ENCODE data around the gene ASL.
"Not testable (repeated sequence)": the region's sequence is repeated elsewhere in the genome, so short reads cannot be mapped to it uniquely, and the experiment has no call there.

ASL gene

GRCh38 chr7:66118603-66119002, 43.0 kb downstream of the ASL start:
- no peak for DNase-seq (ENCODE audit: low read depth in 1 of 2, low spot score in 1 of 2)

DNA sequence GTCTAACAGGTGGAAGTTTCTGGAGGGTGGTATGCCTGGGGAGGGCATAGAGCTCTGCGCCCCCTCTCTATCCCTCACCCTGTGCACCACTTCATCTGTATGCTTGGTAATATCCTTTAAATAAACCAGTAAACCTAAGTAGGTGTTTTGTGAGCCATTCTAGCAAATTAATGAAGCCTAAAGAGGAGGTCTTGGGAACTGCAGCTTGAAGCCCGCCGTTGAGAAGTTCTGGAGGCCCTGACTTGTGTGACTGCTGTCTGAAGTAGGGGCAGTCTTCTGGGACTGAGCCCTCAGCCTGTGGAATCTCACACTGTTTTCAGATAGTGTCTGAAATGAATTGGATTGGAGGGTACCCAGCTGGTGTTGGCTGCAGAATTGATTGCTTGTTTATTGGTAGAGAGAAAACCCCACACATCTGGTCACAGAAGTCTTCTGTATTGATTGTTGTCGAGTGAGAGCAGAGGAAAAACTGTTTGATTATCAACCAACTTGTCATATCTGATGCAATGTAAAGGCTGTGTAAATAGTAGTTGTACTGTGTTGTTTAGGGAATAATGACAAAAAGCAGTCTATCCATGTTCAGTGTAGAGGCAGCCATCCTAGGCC, 43.7 kb downstream of the ASL start:
- no peak for DNase-seq (ENCODE audit: low read depth in 1 of 2, low spot score in 1 of 2)

DNA sequence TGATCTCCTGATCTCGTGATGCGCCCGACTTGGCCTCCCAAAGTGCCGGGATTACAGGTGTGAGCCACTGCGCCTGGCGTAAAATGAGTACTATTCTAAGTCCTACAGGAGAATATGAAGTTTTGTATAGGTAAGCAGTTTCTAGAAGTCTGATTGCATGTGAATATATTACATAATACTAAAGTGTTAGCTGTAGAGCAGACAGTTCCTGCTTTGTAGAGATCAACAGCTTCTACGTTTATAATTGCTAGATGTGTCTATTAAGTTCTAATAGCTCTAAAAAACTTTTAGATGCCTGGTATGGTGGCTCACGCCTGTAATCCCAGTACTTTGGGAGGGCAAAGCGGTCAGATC, 47.5 kb downstream of the ASL start:
- DNase-seq (ENCODE audit: low read depth in 1 of 2, low spot score in 1 of 2), result no peak

DNA sequence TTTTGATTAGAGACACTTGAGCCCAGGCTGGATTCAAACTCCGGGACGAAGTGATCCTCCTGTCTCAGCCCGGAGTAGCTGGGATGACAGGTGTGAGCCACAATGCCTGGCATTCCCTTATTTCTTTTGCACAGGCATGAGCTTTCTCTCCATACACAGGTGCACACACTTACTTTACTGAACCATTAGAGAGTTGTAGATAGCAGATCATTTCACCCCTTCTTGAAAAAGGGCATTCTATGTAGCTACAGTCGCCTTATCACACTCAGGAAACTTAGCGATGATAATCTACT, 48.9 kb downstream of the ASL start:
- DNase-seq (ENCODE audit: low read depth in 1 of 2, low spot score in 1 of 2), result not testable (repeated sequence)

DNA sequence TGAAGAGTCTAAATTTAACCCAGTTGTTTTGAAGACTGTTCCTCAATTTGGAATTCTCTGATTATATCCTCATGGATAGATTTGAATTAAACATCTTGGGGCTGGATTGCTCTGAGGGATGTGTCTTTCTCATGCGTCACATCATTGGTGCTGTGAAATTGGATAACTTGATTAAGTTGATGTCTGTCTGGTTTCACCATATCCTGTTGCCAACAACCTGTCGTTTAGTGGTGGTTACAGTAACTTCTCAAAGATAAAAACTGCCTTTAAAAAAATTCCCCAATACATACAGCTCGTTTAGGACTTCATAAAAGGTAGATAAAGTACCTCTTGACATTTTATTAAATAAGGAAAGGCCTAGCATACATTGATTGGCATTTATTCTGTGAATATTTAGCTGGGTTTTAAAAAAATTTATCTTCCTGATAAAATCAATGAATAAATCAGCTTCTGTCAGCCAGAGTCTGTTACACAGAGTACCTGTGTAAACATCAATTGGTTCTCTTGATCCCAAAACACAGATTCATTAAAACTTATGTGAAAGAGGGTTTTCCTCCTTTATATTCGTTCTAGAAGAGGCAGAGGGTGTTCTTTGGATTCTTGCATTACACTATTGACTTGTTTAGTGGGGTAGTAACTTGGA, 49.6 kb downstream of the ASL start:
- no peak for DNase-seq (ENCODE audit: low read depth in 1 of 2, low spot score in 1 of 2)

GRCh38 chr7:66125781-66126352, 50.2 kb downstream of the ASL start:
- not testable (repeated sequence) for DNase-seq (ENCODE audit: low read depth in 1 of 2, low spot score in 1 of 2)

GRCh38 chr7:66127172-66127571, 51.6 kb downstream of the ASL start:
- not testable (repeated sequence) for DNase-seq (ENCODE audit: low read depth in 1 of 2, low spot score in 1 of 2)

- no peak for DNase-seq (ENCODE audit: low read depth in 1 of 2, low spot score in 1 of 2)
These were observed 63.6 kb downstream of the ASL start for GRCh38 chr7:66138994-66139752.

- no peak for DNase-seq (ENCODE audit: low read depth in 1 of 2, low spot score in 1 of 2)
These were observed 65.3 kb downstream of the ASL start for GRCh38 chr7:66140924-66141323.

DNA sequence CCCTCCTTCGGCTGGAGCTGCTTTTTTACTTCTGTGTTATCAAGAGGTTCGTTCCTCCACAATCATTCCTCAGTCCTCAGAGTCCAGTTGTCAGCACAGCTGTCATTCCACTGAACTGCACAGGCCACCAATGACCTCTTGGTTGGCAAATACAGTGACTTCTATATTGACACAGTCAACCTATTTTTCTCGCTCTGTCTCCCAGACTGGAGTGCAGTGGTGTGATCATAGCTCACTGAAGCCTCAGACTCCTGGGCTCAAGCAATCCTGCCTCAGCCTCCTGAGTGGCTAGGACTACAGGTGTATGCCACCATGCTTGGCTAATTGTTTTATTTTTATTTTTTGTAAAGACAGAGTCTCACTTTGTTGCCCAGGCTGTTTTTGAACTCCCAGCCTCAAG, 66.7 kb downstream of the ASL start:
- no peak for DNase-seq (ENCODE audit: low read depth in 1 of 2, low spot score in 1 of 2)

GRCh38 chr7:66142996-66143395, 67.4 kb downstream of the ASL start:
- no peak for DNase-seq (ENCODE audit: low read depth in 1 of 2, low spot score in 1 of 2)
